Mucosa of gallbladder (tissue), 1 donor: ENCODE data around the gene HOXD10. TPM values are rescaled to one million over a fixed set of nuclear protein-coding genes. Genes with fewer than 3 reads are reported as not detected.

Experiments used
- DNase-seq: peaks from one replicate; pipeline ENCODE4 v3.0.0-alpha.2; 2020; ENCODE audit warnings: low spot score
- total RNA-seq: library from RNA; stranded (reverse); gene quantifications from one replicate; pipeline ENCODE4 v1.2.1, GENCODE V29; 2021
- donor health status: DM: no; HTN: no; CAD: no.

Gene HOXD10
- total RNA-seq, 1 donor from 2014 or later: not detected

DNA sequence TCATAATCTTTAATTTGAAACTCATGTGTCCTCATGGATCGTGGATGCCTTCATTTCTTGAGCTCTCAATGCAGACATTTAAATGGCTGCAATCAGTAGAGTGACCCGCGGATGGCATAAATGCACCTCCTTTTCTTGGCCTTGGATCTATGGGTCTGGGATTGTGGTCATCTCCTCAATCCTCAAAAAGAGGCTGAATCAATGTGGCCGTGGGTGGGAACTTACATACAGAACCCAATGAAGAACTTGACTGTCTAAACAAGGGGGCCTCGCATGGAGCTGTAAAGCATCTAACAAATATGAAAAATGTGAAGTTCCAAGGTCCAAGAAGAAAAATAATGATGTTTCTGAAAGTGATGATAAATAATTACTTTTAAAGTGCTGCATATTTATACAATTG lies 21.2 kb upstream of the HOXD10 start:
- no peak for DNase-seq

DNA sequence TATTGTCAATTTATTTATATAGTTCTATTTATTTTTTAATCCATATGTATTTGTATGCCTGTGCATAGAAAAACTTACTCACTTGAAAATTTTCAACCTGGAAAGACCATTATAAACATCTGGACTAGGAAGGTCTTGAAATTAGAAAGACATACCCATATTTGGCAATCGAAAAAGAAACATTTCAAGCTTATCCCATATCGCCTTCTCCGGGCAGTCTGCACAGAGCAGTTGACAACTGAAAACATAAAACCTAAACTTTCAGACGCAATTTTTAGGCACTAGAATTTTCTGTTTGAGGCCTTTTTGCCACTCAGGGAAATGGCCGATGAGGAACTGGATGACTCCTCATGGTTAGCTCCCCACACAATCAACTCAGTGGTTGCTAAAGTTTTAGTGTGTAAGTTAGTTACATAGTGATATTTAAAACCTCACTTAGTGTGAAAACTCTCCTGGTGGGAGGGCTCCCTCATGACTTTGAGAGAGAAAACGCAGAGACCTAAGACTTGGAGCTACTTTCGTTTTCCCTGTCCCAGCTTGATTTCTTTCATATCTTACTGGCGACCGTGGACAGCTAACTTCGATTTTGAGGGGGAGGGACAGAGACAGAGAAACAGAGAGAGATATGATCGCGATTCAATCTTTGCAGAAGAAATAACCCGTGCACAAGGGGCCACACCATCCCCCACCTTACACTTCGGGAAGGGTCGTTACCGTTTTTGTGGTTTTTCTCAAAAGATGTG lies 20.2 kb upstream of the HOXD10 start:
- no peak for DNase-seq

DNA sequence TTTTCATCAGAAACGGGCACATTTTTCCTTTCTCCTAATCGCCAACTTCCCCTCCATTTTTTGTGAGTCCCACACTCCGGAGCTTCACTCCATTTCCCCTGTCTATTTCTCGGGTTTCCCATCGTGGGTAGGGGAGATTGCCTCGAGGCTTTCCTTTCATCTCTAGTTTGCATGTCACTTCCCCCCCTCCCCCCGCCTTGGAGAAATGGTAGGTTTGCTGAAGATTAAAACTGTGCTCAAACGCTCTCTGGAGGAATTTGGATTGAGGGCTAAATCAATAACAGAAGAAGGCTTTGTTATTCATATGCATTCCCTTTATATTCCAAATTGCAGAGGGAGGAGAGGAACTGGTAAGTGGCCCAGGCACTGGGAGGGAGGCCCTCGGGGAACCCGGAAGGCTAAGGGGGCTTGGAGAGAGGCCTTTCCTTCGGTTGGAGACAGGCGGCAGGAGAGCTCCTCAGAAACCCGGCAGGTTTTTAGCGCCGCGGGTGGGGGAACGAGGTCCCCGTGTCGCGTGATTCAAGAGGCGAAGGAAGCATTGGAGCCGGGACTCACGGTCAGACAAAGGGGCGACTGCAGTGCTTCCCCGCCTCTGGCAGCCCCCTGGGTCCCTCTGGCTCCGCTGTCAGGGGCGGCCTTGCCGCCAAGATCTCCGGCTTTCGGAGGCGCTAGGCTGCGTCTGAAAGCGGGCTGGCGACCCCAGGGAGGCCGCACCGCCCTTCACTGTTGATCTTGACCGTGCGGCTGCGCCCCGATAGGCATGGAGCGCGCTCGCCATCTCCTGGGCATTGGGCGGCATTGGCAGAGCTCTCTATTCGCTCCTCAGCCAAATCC lies 19.4 kb upstream of the HOXD10 start:
- DNase-seq: peak; percentile 56

DNA sequence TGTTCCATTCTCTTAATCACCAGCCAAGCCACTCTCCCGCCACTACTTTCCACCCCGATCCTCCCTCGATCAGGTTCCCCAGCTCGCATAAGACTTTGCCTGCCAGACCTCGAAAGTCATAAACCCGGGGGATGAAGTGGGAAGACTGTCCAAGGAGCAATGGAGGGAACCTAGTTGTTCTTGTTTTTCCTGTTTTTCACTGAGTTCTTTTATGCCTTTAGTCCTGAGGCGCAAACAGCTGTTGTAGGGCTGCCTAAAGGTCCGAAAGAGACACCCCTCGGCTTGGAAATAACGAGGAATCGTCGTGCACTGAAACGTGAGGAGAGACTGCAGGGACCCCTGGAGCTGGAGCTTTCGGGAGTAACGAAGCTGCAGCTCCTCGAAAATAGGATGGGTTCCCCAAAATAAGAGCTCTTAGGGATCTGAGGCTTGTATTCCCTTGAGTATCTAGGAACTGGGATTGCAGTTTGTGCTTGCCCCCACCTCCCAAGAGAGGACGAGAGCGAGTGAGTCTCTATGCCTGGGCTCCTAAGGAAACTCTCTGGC lies 18.7 kb upstream of the HOXD10 start:
- no peak for DNase-seq

DNA sequence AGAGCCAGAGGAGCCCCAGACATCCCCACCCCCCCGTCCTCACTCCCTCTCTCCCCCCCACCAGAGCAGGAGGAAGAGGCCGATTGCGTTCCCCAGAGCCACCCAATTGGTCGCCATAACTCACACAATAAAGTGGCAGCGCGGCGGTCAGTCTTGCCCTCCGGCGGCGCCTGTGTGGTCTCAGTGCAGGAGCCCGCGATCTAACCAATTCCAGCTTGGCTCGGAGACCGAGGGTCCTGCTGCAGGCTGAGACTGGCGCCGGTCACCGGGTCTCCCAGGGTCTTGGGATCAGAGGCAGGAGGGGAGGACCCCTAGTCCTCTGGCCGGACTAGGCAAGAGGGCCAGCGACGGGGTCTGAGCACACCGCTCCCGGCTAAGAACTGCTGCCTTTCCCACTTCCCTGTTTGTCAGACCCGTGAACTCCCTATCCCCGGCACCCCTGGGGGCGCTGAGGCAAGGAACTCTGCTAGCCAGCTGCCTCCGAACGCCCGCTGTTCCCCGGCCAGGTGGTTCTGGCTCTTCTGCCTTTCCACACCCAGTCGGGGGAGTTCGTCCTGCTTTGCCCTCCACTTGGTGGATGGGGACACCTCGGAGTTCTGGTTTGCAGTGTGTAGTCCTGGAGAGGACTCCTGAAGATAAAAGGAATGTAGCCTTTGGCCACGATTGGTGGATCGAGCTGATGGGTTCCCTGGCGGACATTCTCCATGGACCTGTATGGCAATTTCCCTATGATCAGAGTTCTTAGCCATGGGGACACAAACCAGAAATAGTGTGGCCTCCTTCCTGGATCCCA lies 18.0 kb upstream of the HOXD10 start:
- no peak for DNase-seq

DNA sequence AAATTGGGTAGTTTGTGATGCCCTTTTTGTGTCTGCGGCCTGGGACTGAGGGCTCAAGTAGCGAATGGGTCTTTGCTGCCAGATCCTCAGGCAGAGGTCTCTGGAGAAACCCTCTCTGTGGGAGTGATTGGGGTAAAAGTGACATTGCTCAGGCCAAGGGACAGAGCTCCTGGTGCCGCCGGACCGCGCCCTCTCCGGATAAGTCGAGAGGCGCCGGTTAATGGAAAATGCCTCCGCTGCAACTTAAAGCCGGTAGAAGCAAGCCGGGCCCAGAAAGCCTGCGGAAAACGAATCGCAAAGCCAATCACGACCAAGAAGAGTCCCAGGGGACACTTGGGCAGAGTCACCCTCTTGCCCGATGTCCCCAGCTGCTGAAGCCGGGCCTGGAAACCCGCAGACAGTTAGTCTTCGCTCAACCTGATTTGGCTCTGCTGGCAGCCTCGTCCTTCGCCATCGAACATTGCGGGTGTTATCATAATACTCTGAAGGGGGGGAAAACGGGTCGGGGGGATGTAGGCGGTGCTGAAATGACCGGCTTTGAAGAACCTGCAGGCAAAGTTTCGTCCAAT lies 17.3 kb upstream of the HOXD10 start:
- DNase-seq: no peak

DNA sequence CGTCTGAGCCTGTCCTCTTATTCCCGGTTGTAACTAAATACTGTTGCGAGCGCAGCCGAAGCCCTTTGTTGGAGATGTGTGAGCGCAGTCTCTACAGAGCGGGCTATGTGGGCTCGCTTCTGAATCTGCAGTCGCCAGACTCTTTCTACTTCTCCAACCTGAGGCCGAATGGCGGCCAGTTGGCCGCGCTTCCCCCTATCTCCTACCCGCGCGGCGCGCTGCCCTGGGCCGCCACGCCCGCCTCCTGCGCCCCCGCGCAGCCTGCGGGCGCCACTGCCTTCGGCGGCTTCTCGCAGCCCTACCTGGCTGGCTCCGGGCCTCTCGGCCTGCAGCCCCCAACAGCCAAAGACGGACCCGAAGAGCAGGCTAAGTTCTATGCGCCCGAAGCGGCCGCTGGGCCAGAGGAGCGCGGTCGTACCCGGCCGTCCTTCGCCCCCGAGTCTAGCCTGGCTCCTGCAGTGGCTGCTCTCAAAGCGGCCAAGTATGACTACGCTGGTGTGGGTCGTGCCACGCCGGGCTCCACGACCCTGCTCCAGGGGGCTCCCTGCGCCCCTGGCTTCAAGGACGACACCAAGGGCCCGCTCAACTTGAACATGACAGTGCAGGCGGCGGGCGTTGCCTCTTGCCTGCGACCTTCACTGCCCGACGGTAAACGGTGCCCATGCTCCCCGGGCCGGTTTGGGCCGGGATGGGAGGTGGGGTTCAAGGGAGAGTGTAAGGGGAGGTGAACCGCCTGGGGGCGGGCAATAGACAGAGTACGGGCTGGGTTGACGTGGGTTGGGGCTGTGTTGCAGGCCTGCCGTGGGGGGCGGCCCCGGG lies 16.6 kb upstream of the HOXD10 start, which contains the start of gene HOXD12:
TSS of gene HOXD12 (plus strand) at position 68 of the 819 bp plus-strand sequence. CDS start at position 75, 7 bp downstream.
- no peak for DNase-seq

DNA sequence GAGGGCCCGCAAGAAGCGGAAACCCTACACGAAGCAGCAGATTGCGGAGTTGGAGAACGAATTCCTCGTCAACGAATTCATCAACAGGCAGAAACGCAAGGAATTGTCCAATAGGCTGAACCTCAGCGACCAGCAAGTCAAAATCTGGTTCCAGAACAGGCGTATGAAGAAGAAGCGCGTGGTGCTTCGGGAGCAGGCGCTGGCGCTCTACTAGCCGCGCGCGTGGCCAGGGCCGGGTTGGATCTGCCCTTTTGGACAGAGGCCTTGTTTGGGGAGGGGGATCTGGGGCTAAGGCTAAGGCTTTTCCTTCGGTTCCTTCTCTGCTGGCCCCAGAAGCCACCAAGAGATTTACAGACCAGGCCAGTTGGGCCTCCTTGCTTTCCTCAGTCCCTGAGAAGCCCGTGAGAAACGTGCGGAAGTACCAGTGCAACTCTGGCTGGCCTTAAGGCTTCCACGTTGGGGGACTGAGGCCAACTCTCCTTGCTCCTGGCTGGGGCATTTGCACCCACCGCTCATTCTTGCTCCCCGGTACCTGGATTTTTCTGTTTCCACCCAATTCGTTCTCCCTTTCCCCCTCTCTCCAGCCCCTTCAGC lies 15.9 kb upstream of the HOXD10 start:
- no peak for DNase-seq

DNA sequence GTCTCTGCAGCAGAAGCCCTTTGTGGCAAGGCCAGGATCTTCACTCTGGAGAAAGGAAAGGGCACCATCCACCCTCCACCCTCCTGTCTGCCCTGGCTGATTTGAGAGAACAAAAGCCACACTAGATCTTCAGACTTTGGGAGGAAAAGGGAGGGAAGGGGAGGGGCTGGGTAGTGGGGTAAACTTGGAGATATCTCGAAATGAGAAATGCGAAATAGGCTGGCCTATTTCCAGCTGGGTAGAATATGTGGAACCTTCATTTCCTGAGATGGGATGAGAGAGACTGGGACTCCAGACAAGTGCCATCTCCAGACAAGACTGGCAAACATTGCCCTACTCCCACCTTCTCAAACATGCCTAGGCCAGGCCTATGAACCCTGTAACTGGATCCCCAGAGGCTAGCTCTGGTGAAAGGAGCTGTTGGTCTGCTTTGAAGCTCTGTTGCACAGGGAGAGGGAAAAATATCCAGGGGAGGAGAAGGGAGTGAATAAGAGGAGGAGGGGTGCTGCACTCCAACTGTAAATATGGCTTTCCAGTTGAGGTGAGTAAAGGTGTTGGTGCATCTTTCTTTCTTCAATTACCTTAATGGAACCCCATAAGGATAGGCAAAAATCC lies 15.3 kb upstream of the HOXD10 start:
- no peak for DNase-seq

DNA sequence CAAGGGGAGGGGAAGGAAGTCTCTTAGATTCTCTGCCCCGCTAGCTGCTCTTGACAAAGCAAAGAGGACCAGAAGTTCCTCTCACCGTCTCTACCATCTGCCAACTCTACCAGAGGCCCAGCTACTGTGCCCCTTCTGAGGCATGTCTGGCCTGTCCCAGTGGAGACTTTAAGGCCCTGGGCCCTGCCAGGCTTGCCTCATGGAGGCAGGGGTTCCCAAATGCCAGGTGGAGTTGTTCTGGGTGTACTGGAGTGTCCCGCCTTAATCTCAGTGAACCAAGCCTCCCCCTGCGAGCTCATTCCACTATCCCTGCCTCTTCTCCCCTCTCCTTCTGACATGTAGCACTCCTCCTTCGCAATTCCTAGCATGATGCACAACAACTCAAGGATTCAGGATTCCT lies 14.7 kb upstream of the HOXD10 start:
- DNase-seq: no peak

DNA sequence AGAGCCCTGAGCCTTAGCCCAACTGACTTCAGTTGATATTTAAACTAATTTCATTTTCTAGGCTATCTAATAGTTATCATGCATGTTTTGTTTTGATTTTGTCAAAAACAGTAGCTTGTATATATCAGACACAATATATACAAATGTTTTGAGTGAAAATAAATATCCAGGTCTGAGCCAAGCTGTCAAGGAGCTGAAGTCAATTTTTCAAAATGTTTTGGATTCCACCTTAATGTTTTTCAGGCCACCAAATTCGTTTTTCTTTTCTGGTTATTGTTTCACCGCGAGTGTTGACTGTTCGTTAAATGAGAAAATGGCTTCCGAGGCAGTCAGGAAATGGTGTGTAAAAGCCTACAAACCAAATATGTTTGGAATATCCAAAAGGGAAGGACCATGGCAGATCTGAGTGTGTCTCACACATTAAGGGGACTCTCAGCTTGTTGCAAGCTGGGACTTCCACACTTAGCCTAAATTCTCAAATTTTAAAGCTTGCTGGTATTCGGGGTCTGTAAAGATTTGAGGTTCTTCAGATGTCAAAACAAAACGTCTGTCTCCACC lies 14.2 kb upstream of the HOXD10 start:
- DNase-seq: no peak

DNA sequence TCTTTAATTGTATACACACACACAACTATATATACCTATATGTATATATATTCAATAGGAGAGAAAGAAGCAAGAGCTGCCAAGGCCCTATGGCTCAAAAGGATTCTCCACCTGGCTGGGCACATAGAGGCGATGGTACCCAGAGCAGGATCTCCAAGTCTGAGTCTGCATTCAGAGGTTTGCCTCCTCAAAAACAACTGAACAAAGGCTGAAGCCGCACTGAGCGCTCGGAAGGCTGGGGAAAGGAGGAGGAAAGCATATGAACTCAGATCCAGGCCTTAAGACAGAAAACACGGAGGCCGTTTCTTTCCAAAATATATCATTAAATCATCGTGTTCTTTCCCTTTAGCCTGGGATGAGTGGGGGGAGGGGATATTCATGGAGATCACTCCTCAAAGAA lies 13.4 kb upstream of the HOXD10 start:
- DNase-seq: no peak

DNA sequence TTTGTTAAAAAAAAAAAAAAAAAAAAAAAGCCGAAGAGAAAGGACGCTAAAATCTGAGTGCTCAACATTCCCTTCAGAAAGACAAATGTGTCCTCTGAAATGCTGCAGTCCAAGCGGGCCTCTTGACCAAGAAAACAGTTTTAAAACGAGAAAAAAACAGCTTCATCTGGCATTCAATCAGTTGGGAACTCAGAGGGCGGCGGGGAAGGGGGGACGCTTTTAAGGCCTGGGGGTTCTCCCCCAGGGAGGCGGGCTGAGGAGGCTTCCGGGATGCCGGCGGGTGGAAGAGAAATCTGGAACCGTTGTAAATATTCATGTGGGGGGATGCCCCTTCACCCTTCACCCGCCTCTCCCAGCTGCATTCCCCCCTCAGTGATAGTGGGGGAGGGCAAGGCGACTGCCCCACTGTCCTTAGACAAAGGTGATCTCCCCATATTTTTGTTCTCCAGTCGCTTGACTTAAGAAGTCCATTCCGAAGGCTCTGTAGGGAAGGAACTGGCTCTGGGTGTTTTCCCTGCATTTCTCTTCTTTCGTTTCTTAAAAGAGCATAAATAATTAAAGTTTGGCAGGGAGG lies 12.7 kb upstream of the HOXD10 start:
- DNase-seq: no peak

DNA sequence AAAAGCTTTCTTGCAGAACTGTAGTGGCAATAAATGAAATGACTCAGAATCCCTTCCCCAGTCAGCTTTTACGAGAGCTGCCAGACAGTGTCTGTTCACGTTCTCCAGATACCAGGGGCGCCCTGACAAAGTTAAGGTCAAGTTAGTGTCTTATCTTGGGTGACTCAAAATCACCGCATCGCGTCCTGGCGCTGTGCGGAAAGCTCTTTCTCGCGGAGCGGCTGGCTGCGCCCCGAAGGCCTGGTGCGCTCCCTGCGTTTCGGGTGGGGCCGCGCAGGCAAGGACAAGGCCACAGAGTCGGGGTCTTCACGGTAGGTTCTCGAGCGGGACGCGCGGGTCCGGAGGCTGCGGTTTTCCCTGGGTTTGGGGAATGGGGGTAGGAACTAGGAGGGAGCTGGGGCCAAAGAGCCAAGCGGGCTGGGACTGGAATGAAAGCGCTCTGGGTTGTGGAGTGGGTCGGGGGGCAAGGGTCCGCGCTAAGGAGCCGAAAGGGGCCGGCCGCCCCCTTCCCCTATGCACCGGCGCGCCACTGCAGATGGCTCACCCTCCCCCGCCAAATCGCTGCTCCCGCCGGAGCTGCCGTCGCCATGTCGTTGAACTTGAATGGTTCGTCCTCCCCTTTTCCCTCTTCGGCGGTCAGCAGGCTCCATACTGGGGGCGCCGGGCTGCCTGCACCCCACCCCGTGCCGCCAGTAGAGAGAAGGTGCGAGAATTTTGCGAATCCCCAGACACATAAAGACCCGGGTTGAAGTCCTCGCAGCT lies 12.1 kb upstream of the HOXD10 start:
- no peak for DNase-seq

DNA sequence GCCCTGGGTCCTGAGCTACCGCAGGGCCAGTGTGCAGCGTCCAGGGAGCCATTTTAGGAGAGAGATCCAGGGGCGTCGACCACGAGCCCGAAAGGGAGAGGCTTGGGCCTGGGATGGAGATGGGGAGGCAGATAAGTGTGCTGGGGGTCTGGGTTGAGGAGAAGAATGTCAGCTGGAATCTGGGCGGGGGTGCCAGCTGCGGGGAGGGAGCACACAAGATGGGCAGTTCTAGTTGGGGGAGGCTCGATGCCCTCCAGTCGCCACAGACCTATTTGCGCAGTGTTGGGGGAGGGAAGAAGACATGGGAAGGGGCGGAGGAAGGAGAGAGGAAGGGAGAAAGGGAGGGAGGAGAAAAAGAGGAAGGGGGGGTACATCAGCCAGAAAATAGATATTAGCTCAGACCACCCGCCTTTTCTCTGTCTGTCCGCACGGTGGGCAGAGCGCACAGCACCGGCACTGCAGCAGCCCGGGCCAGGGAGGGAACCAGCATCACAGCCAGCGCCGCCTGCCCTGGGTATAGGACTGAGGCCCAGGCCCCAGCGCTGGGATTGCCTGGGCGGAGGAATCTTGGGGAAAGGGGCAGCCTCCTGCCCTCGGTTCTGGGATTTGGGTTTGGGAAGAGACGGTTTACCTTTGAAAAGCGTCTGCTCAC lies 11.4 kb upstream of the HOXD10 start:
- DNase-seq: no peak

DNA sequence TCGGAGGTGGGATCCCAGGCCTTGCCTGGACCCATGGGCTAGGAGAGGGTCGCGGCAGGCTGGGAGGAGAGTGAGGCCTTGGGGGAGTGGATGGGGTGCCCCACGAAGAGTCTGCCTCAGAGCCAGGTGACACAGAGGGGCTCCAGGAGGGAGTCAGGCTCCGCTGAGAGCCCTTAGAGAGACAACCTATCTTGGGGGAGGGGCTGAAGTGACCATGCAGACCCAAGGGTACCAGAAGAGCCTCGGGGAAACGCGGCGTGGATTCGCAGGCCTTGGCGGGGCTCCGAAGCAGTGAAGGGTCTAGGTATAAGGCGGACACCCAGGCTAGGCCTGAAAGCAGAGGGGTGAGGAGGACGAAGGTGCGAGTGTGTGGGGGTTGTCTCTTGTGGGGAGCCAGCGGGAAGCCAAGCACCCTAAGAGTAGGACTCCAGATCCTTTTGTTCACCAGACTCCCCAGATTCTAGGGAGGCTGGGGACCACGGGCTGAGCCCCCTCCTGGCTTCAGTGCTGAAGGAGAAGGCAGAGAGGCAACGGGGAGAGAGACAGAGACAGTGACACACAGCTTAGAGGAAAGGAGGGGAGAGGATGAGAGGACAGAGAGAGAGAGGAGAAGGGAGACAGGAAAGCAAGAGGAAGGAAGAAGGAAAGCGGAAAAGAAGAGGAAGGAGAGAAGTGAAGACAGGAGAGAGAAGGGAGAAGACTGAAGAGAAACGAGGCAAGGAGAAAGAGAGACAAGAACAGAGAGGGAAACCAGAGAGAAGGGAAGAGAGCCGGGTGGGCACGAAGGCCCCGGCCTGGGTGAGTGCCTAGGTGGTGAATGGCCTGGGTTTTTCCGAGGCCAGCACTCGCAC lies 10.6 kb upstream of the HOXD10 start:
- no peak for DNase-seq
